Sigmoid colon (tissue), 3 donors: ENCODE data around the gene NELFB.

ENCODE experiments used
- POLR2A ChIP-seq, 2 donors: fragments of 450-650 bp; IDR thresholded peaks; one replicate each; pipeline ENCODE4 v1.6.1; 2016; ENCODE audit warnings: antibody characterized with exemption in 2 of 2, mild to moderate bottlenecking in 2 of 2, moderate library complexity in 2 of 2
- TF ChIP-seq, protein P1 (sequence below), 4 experiments: fragments of 450-650 bp in 3 of 4; fragments of 200-600 bp in 1 of 4; IDR thresholded peaks; one replicate each; pipeline ENCODE4 v1.5.1; 2016 to 2019; ENCODE audit warnings: antibody characterized with exemption in 4 of 4, mild to moderate bottlenecking in 3 of 4, moderate library complexity in 2 of 4

DNA sequence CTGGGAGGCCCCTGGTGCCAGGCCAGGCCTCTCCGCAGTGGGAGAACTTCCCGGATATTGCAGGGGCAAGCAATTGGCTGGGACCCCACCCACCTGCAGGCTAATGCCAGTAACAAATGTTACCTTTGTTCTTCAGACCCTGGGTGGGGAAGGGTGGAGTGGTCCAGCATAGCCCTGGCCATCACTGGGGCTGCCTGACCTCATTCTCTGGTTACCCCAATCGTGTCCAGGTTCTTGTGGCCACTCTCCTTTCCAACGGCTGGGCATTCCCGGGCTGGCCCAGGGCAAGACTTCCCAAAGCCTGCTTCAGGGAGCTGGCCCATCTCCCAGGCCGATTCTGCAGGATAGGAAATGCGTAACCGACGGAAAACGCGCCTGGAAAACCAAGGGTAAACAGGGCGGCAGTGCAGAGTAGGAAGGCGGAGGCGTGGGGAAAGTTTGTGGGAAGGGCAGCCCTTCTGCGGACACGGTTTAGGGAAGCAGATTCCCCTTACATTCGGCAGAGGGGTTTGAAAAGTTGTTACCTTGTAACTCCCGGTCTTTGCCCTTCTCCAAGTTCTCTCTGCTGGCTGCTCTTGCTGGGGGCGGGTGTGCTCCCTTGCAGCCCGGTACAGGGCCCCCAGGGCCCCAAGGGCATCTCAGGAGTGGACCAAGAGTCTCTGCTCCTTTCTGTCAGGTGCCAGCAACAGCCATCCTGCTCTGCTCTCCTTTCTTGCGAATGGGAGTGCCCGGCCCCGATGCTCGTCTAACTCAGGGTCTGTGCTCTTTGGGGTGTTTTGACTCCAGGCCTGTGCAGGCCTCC, 43.5 kb downstream of the NELFB start:
- TF ChIP-seq, protein P1, sequence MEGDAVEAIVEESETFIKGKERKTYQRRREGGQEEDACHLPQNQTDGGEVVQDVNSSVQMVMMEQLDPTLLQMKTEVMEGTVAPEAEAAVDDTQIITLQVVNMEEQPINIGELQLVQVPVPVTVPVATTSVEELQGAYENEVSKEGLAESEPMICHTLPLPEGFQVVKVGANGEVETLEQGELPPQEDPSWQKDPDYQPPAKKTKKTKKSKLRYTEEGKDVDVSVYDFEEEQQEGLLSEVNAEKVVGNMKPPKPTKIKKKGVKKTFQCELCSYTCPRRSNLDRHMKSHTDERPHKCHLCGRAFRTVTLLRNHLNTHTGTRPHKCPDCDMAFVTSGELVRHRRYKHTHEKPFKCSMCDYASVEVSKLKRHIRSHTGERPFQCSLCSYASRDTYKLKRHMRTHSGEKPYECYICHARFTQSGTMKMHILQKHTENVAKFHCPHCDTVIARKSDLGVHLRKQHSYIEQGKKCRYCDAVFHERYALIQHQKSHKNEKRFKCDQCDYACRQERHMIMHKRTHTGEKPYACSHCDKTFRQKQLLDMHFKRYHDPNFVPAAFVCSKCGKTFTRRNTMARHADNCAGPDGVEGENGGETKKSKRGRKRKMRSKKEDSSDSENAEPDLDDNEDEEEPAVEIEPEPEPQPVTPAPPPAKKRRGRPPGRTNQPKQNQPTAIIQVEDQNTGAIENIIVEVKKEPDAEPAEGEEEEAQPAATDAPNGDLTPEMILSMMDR (IDR thresholded peaks at IDR 0.05) = no peak
- TF ChIP-seq POLR2A (IDR thresholded peaks at IDR 0.05) = no peak
